HEK293 (cell line): ENCODE results near the gene LHFPL6.

Experiments used
- ZNF174 ChIP-seq: fragments of 450-650 bp; formaldehyde crosslinking; IDR thresholded peaks from 2 replicates; pipeline ENCODE4 v1.5.0; 2017; ENCODE audit warnings: missing biosample characterization, mild to moderate bottlenecking, missing genetic modification characterization
- ZNF302 ChIP-seq: fragments of 450-650 bp; formaldehyde crosslinking; IDR thresholded peaks from 2 replicates; pipeline ENCODE4 v1.5.1; 2016; ENCODE audit warnings: missing biosample characterization, missing genetic modification characterization, low read depth
- ZNF521 ChIP-seq: fragments of 450-650 bp; formaldehyde crosslinking; IDR thresholded peaks from 2 replicates; pipeline ENCODE4 v1.5.1; 2017; ENCODE audit warnings: missing biosample characterization, mild to moderate bottlenecking, missing genetic modification characterization
- ZNF585B ChIP-seq: fragments of 450-650 bp; formaldehyde crosslinking; IDR thresholded peaks from 2 replicates; pipeline ENCODE4 v1.5.1; 2016; ENCODE audit warnings: missing biosample characterization, missing genetic modification characterization
- ZNF792 ChIP-seq: fragments of 450-650 bp; formaldehyde crosslinking; IDR thresholded peaks from 2 replicates; pipeline ENCODE4 v1.5.1; 2016; ENCODE audit warnings: missing biosample characterization, missing genetic modification characterization
- TF ChIP-seq, protein P1 (sequence below): fragments of 450-650 bp; formaldehyde crosslinking; IDR thresholded peaks from 2 replicates; pipeline ENCODE4 v1.5.1; 2016; ENCODE audit warnings: missing biosample characterization, missing genetic modification characterization
- TF ChIP-seq, protein P2 (sequence below): fragments of 450-650 bp; formaldehyde crosslinking; IDR thresholded peaks from 2 replicates; pipeline ENCODE4 v1.5.1; 2016; ENCODE audit warnings: missing biosample characterization, missing genetic modification characterization

DNA sequence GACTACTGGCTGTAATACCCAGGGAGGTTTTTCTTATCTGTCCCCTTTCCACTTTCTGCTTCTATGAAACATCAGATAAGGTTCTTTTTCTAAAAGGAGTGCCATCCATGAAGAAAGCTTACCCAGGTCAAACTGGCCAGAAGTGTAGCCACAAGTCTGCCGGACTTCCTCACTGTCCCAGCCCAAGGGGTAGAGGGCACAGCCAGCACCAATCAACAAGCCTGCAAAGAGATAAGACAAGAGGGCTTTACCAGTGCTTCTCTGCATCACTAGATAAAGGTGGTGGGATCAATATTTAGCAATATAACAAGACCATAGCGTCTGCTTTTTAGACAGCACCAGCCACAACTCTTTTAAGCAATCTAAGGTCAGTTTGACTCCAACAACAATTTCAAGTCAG is 224.7 kb downstream of the LHFPL6 start:
- TF ChIP-seq, protein P1, sequence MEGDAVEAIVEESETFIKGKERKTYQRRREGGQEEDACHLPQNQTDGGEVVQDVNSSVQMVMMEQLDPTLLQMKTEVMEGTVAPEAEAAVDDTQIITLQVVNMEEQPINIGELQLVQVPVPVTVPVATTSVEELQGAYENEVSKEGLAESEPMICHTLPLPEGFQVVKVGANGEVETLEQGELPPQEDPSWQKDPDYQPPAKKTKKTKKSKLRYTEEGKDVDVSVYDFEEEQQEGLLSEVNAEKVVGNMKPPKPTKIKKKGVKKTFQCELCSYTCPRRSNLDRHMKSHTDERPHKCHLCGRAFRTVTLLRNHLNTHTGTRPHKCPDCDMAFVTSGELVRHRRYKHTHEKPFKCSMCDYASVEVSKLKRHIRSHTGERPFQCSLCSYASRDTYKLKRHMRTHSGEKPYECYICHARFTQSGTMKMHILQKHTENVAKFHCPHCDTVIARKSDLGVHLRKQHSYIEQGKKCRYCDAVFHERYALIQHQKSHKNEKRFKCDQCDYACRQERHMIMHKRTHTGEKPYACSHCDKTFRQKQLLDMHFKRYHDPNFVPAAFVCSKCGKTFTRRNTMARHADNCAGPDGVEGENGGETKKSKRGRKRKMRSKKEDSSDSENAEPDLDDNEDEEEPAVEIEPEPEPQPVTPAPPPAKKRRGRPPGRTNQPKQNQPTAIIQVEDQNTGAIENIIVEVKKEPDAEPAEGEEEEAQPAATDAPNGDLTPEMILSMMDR (tag by site-specific recombination) = no peak
- TF ChIP-seq ZNF792 = no peak
- TF ChIP-seq ZNF521 (tag by site-specific recombination) = no peak
- no peak for TF ChIP-seq ZNF302
- TF ChIP-seq, protein P2, sequence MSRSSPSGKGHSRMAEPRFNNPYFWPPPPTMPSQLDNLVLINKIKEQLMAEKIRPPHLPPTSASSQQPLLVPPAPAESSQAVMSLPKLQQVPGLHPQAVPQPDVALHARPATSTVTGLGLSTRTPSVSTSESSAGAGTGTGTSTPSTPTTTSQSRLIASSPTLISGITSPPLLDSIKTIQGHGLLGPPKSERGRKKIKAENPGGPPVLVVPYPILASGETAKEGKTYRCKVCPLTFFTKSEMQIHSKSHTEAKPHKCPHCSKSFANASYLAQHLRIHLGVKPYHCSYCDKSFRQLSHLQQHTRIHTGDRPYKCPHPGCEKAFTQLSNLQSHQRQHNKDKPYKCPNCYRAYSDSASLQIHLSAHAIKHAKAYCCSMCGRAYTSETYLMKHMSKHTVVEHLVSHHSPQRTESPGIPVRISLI (tag by site-specific recombination) = no peak
- no peak for TF ChIP-seq ZNF174 (tag by site-specific recombination)
- no peak for TF ChIP-seq ZNF585B (tag by site-specific recombination)
